Testis (tissue), 2 donors: ENCODE results near the gene RFC2.

ENCODE experiments used
- POLR2A ChIP-seq: fragments of 450-650 bp; IDR thresholded peaks from one replicate; pipeline ENCODE4 v1.6.1; 2017; ENCODE audit warnings: antibody characterized with exemption, mild to moderate bottlenecking, moderate library complexity
- TF ChIP-seq, protein P1 (sequence below), 3 experiments: fragments of 450-650 bp in 2 of 3; fragments of 200-600 bp in 1 of 3; sonication (generic) in 1 of 3; IDR thresholded peaks; one replicate each; pipeline ENCODE4 v1.5.1; 2016 to 2019; ENCODE audit warnings: antibody characterized with exemption in 3 of 3, mild to moderate bottlenecking in 2 of 3, moderate library complexity in 1 of 3

DNA sequence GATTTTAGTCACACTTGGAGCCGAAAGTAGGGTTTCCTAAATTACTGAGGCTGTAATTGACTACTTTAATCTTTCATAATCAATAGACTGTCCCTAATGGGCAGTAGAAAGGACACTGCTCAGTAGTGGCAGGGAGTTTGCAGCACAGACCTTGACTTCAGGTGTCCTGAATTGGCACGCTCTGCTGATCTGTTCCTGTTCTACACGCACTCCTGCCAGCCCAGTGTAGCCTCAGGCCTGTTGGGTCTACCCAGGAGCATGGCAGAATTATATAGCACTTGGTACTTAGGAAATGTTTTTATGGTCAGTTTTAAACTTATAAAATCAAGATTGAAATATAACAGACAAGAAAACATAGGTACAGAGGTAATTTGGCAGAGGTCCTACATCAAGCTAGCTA lies 71.1 kb downstream of the RFC2 start:
- no peak for TF ChIP-seq POLR2A
- TF ChIP-seq, protein P1, sequence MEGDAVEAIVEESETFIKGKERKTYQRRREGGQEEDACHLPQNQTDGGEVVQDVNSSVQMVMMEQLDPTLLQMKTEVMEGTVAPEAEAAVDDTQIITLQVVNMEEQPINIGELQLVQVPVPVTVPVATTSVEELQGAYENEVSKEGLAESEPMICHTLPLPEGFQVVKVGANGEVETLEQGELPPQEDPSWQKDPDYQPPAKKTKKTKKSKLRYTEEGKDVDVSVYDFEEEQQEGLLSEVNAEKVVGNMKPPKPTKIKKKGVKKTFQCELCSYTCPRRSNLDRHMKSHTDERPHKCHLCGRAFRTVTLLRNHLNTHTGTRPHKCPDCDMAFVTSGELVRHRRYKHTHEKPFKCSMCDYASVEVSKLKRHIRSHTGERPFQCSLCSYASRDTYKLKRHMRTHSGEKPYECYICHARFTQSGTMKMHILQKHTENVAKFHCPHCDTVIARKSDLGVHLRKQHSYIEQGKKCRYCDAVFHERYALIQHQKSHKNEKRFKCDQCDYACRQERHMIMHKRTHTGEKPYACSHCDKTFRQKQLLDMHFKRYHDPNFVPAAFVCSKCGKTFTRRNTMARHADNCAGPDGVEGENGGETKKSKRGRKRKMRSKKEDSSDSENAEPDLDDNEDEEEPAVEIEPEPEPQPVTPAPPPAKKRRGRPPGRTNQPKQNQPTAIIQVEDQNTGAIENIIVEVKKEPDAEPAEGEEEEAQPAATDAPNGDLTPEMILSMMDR (IDR thresholded peaks at IDR 0.05) = no peak
